AML-193 (cell line): ENCODE measurements around the gene SGTB.
"Not testable (repeated sequence)": the region's sequence is repeated elsewhere in the genome, so short reads cannot be mapped to it uniquely, and the experiment has no call there.

Source experiments
- DNase-seq, 2 experiments: peaks; one replicate each; lab custom pipeline; 2025; lab: John Stamatoyannopoulos, UW

The SGTB gene

DNA sequence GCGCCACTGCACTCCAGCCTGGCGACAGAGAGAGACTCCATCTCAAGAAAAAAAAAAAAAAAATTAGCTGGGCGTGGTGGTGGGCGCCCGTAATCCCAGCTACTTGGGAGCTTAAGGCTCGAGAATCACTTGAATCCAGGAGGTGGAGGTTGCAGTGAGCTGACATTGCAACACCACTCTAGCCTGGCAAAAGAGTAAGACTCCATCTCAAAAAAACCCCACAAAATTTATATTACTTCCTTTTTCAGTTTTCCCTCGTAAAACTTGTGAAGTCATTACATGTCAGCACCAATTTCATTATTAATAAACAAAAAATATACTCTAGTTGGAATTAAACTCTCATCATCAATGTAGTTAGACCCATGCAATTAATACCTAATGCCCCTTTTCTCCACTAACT, 53.2 kb downstream of the SGTB start:
- peak; percentile 48 to 54 for DNase-seq

DNA sequence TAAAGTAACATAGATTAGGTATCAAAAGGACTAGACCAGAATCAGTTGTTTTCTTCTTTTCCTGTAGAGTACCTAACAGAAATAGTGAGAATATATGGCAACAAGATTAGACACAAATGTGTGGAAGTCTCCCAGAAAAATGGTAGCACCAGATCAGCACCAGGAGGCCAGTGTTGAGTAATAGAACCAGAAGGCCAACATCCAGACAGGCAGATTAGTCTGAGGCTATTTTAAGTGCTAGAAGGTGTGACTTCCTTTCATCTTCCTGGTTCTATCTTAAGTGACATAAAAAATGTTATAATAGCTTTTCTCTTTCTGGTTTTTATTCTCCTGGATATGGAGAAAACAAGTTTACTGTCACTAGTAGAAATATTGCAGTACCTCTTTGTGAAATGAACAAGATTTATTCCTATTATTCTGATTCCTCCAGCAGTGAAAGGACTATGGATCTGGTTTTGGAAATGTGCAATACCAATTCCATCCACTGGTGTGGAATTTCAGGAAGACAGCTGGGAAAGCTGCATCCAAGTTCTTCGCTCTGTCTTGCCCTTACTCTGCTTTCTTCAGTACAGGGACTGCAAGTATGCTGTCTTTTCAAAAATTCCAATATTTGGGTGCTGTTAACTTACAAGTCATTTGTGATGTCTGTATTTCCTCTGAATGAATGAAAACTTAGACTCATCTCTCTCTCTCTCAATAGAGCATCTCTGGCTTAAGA, 57.9 kb downstream of the SGTB start:
- no peak for DNase-seq

DNA sequence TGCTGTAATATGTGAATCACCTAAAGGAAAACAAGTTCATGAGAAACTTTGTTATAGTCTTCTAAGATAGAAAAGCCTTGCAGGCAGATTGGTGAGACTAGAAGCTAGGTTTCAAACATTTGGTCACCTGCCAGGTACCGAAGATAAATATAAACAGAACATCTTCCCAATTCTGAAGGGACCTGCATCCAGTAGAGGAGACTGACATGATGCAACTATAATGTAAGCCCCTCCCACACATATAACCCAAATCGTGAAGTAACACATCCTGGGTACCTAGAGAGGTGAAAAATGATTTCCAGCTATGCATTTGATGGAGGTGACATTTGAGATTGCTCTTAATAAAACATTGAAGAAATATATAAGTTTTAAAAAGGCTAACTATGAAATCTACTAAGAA, 67.2 kb downstream of the SGTB start:
- no peak for DNase-seq

DNA sequence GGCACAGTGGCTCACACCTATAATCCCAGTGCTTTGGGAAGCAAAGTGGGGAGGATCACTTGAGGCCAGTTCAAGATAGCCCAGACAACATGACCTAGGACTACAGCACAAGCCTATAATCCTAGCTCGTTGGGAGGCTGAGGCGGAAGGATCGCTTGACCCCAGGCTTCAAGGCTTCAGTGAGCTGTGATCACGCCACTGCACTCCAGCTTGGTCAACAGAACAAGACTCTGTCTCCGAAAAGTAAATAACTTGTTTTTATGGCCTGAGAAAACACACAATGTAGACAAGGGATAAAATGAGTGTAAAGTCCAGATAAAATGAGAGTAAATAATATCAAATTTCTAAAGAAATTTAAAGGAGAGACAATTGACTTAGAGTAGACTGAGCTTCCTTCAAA, 70.8 kb downstream of the SGTB start:
- DNase-seq, result no peak

DNA sequence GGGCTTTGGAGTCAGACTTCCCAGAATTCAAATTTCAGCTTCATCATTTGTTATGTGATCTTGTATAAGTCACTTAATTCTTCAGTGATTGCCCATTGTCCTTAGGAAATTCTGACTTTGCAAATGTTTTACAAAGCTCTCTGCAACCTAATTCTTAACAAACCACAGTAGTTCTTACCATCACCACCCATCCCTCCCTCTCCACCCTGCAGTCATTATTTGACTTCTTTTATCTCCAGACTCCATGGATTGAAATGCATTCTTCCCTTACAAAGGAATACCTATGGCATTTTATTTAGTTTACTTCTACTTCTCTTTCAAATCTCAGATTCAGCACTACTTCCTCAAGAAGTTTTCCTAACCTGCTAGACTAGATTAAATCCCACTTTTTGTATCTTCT, 74.0 kb downstream of the SGTB start:
- no peak for DNase-seq

DNA sequence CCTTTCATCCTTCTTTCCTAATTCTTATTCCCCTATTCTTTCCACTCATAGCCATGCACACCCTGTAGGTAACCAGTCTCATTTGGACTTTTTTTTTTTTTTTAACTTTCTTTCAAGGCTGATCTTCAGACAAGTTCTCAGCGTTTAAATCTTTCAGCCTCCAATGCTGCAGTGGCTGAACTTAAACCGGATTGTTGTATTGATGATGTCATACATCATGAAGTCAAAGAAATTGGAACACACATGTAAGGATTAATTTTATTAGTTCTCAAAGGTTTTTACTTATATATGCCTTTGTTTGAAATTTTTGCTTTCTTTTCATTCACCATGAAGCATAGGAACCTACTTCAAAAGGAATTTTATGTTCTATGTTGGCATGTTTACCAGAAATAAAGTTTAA, 75.0 kb downstream of the SGTB start:
- no peak for DNase-seq

DNA sequence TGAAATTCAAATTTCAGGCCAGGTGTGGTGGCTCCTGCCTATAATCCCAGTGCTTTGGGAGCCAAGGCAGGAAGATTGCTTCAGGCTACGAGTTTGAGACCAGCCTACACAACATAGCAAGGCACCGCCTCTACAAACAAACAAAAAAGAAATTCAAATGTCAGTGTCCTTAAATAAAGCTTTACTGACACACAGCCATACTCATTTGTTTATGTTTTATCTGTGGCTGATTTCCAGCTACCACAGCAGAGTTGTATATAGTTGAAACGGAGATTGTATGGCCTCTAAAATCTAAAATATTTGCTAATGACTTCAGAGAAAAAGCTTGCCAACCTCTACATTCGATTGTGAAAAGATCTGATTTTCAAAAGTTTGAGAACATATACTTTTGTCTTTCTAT, 81.7 kb downstream of the SGTB start:
- no peak for DNase-seq

DNA sequence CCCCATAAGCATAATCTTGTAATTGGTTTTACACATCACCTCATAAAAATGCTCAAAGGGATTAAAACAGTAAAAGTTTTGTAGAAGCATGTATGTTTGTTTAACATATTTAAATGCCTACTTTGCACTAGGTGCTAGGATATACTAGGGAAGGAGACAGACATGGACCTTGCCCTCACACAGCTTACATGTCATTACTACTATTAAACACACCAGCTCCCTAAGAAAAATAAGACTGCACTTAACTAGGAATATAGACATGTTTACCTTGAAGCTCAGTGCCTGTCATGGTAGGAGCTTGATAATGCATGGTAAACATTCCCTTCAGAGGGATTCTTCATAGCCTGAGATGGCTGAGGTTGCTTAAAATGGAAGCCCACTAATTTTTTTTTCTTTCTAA, 90.9 kb downstream of the SGTB start:
- no peak for DNase-seq

DNA sequence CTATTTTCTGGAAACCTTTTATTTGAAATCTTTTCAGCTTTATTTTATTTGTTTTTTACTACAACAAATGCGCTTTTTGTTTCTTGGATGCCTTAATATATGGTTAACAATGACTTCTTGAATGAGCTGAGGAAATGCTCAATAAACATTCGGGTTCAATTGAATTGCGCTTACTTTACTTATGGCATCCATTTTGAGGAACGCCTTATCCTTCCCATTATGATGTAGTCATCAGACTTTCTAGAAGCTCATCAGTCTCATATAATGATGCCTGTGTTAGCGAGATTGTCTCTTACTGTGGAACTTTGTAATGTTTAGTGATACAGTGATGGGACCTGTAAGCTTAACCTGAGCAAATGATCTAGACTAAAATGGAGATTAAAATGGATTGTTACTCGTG, 96.2 kb downstream of the SGTB start:
- DNase-seq, result peak in 1 of 2 experiments; percentile 7

DNA sequence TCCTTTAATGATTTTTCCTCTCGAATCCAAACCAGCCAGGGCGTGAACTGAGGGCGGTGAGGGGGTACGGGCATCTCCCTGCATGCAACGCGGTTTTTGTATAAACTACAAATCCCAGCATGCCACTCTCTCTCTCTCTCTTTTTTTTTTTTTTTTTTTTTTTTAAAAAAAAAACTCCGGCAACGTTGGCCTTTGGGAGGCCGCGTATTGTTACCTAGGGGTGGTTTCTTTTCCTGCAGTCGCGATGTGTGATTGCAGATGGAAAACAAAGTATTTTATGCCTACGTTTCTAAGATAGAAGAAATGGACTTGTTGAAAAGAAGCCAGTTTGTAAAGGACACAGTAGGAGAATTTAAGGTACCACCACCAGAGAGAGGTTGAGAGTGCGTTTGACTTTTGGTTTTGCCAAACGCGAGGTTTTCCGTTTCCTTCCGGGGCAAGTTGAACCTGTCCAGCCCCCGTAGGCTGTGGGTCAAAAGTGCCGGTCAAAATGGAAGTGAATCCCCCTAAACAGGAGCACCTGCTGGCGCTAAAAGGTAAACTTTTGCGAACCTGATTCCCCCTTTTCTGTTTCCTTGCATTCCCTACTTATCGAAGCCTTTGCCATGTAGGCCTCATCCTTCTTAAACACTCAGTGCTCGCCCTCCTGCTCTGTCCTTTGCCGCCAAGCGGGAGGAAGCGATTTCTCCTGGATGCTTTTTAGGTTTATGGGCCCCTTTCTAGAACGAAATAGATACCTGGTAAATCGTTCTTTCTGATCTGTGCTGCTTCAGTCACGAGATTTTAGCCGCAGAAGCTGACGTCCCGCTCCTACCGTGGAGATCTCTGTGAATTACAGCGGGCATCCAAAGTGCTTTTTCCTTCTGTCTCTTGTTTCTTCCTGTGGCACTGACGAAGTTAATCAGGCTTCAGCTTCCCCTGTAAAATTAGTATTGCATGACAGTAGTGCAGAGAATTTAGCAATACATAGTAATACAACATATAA, 97.0 kb downstream of the SGTB start, which contains the start of the genes SHLD3 and TRAPPC13:
TSS of gene SHLD3 (plus strand) at position 457 of the 985 bp plus-strand sequence. CDS start 4,561 bp downstream, outside the sequence.
TSS of gene TRAPPC13 (plus strand) at position 457 of the 985 bp plus-strand sequence. CDS start at position 491, 34 bp downstream.
- peak; percentile 86 to 88 for DNase-seq

DNA sequence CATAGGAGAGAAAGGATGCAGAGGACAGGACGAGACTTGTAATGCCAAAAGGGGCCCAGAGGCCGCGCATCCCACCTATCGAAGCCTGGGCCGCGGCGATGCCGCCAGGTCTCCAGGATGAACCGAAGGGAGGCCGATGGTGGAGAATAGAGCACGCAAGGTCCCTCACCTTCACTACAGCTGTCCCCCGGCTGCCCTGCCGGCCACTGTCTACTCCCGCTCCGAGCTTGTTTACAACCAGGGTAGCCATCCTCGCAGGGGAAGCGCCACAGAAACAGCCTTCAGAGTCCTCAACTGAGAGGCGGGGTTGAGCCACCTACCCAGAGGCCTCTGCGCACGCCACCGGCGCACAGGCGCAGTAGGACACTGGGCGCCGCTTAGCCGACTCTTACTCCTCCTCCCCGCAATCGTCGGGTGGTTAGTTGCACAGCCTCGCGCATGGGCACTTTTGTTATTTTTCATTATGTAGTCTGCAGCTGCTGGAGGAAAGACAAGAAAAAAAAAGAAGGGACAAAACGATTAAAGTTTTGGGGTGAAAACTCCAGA, 97.8 kb downstream of the SGTB start, which contains the start of gene TRIM23:
TSS of gene TRIM23 (minus strand) at position 309 of the 546 bp plus-strand sequence. CDS start at position 250, 59 bp downstream.
- DNase-seq, result peak; percentile 88

DNA sequence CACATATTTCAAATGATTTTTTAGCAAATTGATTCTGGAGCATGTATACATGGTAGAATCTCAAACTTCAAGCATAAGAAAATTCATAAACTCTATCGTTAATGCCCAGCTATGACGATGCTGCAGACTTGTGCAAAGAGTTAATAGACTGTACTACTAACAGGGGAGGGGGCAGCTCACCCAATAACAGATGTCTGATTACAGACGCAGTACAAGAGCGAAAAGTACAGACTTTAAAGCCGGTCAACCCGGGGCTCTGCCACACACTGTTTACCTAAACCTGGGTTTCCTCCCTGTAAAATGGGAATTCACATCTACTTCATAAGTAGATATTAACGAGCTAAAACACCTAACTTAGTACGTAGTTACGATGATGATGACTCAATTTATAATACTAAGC, 98.4 kb downstream of the SGTB start:
- no peak for DNase-seq

DNA sequence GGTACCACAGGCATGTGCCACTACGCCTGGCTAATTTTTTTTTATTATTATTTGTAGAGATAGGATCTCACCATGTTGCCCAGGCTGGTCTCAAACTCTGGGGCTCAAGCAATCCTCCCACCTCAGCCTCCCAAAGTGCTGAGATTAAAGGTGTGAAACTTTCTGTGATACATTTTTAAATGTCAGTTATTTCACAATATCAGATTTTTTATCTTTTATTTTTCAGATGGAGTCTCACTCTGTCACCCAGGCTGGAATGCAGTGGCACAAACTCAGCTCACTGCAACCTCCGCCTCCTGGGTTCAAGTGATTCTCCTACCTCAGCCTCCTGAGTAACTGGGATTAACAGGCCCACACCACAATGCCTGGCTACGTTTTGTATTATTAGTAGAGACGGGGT, 99.9 kb downstream of the SGTB start:
- not testable (repeated sequence) for DNase-seq

DNA sequence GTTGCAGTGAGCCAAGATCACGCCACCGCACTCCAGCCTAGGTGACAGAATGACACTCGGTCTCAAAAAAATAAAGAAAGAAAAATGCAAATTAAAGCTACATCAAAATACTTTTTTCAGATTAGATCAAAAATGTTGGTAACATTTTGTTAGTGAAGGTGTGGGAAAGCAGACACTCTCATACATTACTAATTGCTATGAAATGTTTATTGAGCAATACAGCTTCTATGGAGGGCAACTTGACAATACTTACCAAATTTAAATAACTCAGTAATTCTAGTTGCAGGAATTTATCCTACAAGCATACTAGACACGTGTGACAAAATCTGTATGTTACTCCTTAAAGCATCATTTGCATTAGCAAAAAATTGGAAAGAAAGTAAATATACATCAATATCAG, 101.9 kb downstream of the SGTB start:
- no peak for DNase-seq
